ENCODE measurements around the gene CAPSL.

DNA sequence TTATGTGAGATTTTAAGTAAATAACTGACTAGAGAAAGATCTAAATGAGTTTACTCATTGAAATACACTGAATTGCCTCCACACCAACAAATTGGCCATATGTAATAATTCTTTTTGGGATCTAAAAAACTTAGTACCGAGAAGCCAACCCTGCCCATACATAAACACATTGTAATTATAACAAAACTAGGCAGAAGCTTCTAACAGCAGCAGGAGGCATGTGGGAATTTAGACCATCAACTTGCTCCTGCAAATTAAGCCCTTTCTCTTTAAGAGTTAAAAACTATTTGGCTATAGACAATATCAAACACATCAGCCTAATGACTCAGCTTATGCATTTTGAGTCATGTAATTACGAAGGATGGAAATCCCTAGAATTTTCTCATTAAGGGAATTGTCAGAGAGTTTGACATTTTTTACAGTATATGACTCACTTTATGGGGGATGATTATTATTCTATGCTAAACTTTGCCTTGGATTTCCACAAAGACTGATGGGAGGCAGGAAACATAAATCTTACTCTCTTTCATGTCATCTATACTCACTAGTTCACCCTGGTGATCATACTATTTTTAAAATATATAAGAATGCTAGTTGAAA lies 80.7 kb downstream of the CAPSL start:
- TF ChIP-seq CTCF (IDR thresholded peaks at IDR 0.05) (no peak), POLR2A (IDR thresholded peaks at IDR 0.05) (no peak)

Measured in stomach (tissue), 4 donors.